ENCODE measurements around the gene TFG.
A peak's percentile ranks its signal among the peaks of the same experiment; 100 is the strongest.

Gene TFG

GRCh38 chr3:100708644-100708988 is 678 bp upstream of the TFG start:
- no peak for DNase-seq

GRCh38 chr3:100709842-100710260 is 557 bp downstream of the TFG start:
- DNase-seq: peak; percentile 50

- peak; percentile 87 for DNase-seq
Measured at GRCh38 chr3:100710261-100710968, 1.1 kb downstream of the TFG start.

- no peak for DNase-seq
Measured at GRCh38 chr3:100715176-100715575, 5.9 kb downstream of the TFG start.

- DNase-seq: no peak
Measured at GRCh38 chr3:100717063-100717462, 7.8 kb downstream of the TFG start.

GRCh38 chr3:100717637-100718487 is 8.6 kb downstream of the TFG start:
- no peak for DNase-seq

- DNase-seq: no peak
Measured at GRCh38 chr3:100719136-100719535, 9.8 kb downstream of the TFG start.

GRCh38 chr3:100720426-100720825 is 11.1 kb downstream of the TFG start:
- DNase-seq: no peak

- no peak for DNase-seq
Measured at GRCh38 chr3:100725935-100726513, 16.7 kb downstream of the TFG start.

- no peak for DNase-seq
Measured at GRCh38 chr3:100726706-100727105, 17.4 kb downstream of the TFG start.

- no peak for DNase-seq
Measured at GRCh38 chr3:100730524-100730923, 21.2 kb downstream of the TFG start.

GRCh38 chr3:100732435-100732834 is 23.1 kb downstream of the TFG start:
- no peak for DNase-seq

GRCh38 chr3:100737334-100737733 is 28.0 kb downstream of the TFG start:
- no peak for DNase-seq

GRCh38 chr3:100740207-100740606 is 30.9 kb downstream of the TFG start:
- DNase-seq: no peak

GRCh38 chr3:100743535-100743934 is 34.2 kb downstream of the TFG start:
- no peak for DNase-seq

- DNase-seq: no peak
Measured at GRCh38 chr3:100744671-100745070, 35.4 kb downstream of the TFG start.

- no peak for DNase-seq
Measured at GRCh38 chr3:100745617-100746016, 36.3 kb downstream of the TFG start.

GRCh38 chr3:100746092-100746491 is 36.8 kb downstream of the TFG start:
- DNase-seq: no peak

- DNase-seq: no peak
Measured at GRCh38 chr3:100748220-100748619, 38.9 kb downstream of the TFG start.

- no peak for DNase-seq
Measured at GRCh38 chr3:100748967-100749366, 39.7 kb downstream of the TFG start.

- no peak for DNase-seq
Measured at GRCh38 chr3:100753846-100754245, 44.6 kb downstream of the TFG start.

- DNase-seq: no peak
Measured at GRCh38 chr3:100754563-100755334, 45.5 kb downstream of the TFG start.

GRCh38 chr3:100756441-100756840 is 47.1 kb downstream of the TFG start:
- DNase-seq: no peak

All from stimulated activated CD8-positive, alpha-beta memory T cell treated with anti-CD3 and anti-CD28 coated beads, Interleukin-4, amount 100 ng/mL, for 48 hours (primary cell).